GM12878 (cell line): ENCODE results near the gene WDR91. TPM values are rescaled to one million over a fixed set of nuclear protein-coding genes. Genes with fewer than 3 reads are reported as not detected.
A peak's percentile ranks its signal among the peaks of the same experiment; 100 is the strongest.

Source experiments
- ATF7 ChIP-seq: fragments of 450-650 bp; IDR thresholded peaks from 2 replicates; pipeline ENCODE4 v1.6.1; 2016; ENCODE audit warnings: low read depth, mild to moderate bottlenecking
- BRCA1 ChIP-seq: IDR thresholded peaks from 2 replicates; pipeline ENCODE4 v1.6.1; 2011; ENCODE audit warnings: low read depth, low read length, improper control_type of control experiment
- CREM ChIP-seq: IDR thresholded peaks from 2 replicates; pipeline ENCODE4 v1.6.1; 2014; ENCODE audit warnings: antibody characterized with exemption, low read depth
- CUX1 ChIP-seq: IDR thresholded peaks from 2 replicates; pipeline ENCODE4 v1.6.1; 2012; ENCODE audit warnings: improper control_type of control experiment, low read depth, low read length; ENCODE audit not compliant: insufficient replicate concordance
- E2F8 ChIP-seq: fragments of 450-650 bp; IDR thresholded peaks from 2 replicates; pipeline ENCODE4 v1.6.1; 2018; ENCODE audit warnings: mild to moderate bottlenecking, low read depth, moderate library complexity; ENCODE audit not compliant: partially characterized antibody
- EED ChIP-seq: sonication (generic); IDR thresholded peaks from 2 replicates; pipeline ENCODE4 v1.6.1; 2016; ENCODE audit warnings: antibody characterized with exemption, low read depth
- FOXK2 ChIP-seq: fragments of 450-650 bp; IDR thresholded peaks from 2 replicates; pipeline ENCODE4 v1.6.1; 2017; ENCODE audit warnings: mild to moderate bottlenecking, moderate library complexity
- MEF2A ChIP-seq: IDR thresholded peaks from 2 replicates; pipeline ENCODE4 v1.6.1; 2011; ENCODE audit warnings: low read depth, mild to moderate bottlenecking, low read length, moderate library complexity; ENCODE audit not compliant: insufficient read depth
- NFYA ChIP-seq: IDR thresholded peaks from 2 replicates; pipeline ENCODE4 v1.6.1; 2011; ENCODE audit warnings: low read depth, mild to moderate bottlenecking, low read length, improper control_type of control experiment, borderline replicate concordance
- NKRF ChIP-seq: fragments of 450-650 bp; conservative IDR thresholded peaks from 2 replicates; pipeline ENCODE4 v1.6.1; 2017; ENCODE audit warnings: mild to moderate bottlenecking, moderate library complexity
- RUNX3 ChIP-seq: IDR thresholded peaks from 2 replicates; pipeline ENCODE4 v1.6.1; 2012; ENCODE audit warnings: low read length, inconsistent platforms
- SKIL ChIP-seq: fragments of 450-650 bp; IDR thresholded peaks from 2 replicates; pipeline ENCODE4 v1.6.1; 2017; ENCODE audit warnings: mild to moderate bottlenecking, low read depth, inconsistent platforms; ENCODE audit not compliant: poor library complexity, severe bottlenecking
- SMAD1 ChIP-seq: fragments of 450-650 bp; IDR thresholded peaks from 2 replicates; pipeline ENCODE4 v1.6.1; 2018; ENCODE audit warnings: mild to moderate bottlenecking, low read depth; ENCODE audit not compliant: partially characterized antibody
- SMC3 ChIP-seq: IDR thresholded peaks from 2 replicates; pipeline ENCODE4 v1.6.1; 2011; ENCODE audit warnings: low read length, improper control_type of control experiment, borderline replicate concordance
- SUZ12 ChIP-seq: fragments of 200-600 bp; sonication (generic); IDR thresholded peaks from one replicate; pipeline ENCODE4 v1.6.1; 2018; ENCODE audit warnings: antibody characterized with exemption, mild to moderate bottlenecking; ENCODE audit not compliant: unreplicated experiment
- TAF1 ChIP-seq: IDR thresholded peaks from 2 replicates; pipeline ENCODE4 v1.6.1; 2011; ENCODE audit warnings: mild to moderate bottlenecking, low read depth, low read length, borderline replicate concordance
- TCF12 ChIP-seq: IDR thresholded peaks from 2 replicates; pipeline ENCODE4 v1.6.1; 2011; ENCODE audit warnings: low read depth, mild to moderate bottlenecking, low read length
- YBX1 ChIP-seq: fragments of 450-650 bp; IDR thresholded peaks from 2 replicates; pipeline ENCODE4 v1.6.1; 2016; ENCODE audit warnings: antibody characterized with exemption
- ZNF274 ChIP-seq: IDR thresholded peaks from one replicate; pipeline ENCODE4 v1.8.0; 2011; ENCODE audit not compliant: insufficient read length, insufficient read depth
- polyA plus RNA-seq, 11 experiments: library from polyadenylated mRNA; depleted of rRNA in 4 of 11; unstranded in 6 of 11; stranded (reverse) in 5 of 11; fragments of >200 nt; fragmentation: Nextera tagmentation in 4 of 11; fragmentation: Illumina TruSeq in 1 of 11; extraction: Ambion mirVana in 4 of 11; extraction: Trizol in 1 of 11; gene quantifications; 1 replicate in 1 of 11; 2 replicates in 10 of 11; pipeline versions ENCODE4 v1.2.1 to v1.2.3, GENCODE V29; 2011 to 2016; ENCODE audit warnings: inconsistent platforms in 2 of 11, missing spikeins in 2 of 11, low read depth in 1 of 11
- total RNA-seq, 4 experiments: library from RNA; depleted of rRNA in 3 of 4; stranded (reverse); fragments of >200 nt in 3 of 4; fragmentation: Illumina TruSeq in 1 of 4; extraction: Trizol in 1 of 4; gene quantifications; 2 replicates each; pipeline versions ENCODE4 v1.2.1 to v1.2.3, GENCODE V29; 2013 to 2021

Gene WDR91
- total and polyA plus RNA-seq, 10 of the 15 experiments (the other 5 are each of a cell fraction or from before 2014, with no cell fraction given), result 7.6 to 83.3 (median 16.5) TPM

- TF ChIP-seq CUX1, result no peak
- no peak for TF ChIP-seq SKIL
- TF ChIP-seq E2F8, result no peak
- TF ChIP-seq ZNF274, result no peak
- no peak for TF ChIP-seq BRCA1
- TF ChIP-seq NKRF, result no peak
- TF ChIP-seq MEF2A, result no peak
- TF ChIP-seq YBX1, result no peak
- TF ChIP-seq RUNX3, result no peak
- TF ChIP-seq EED, result peak; percentile 54; the same call in 1 of the 2 replicates
- TF ChIP-seq CREM, result no peak
- no peak for TF ChIP-seq TAF1
- TF ChIP-seq SMC3, result no peak
- TF ChIP-seq SUZ12, result no peak
- TF ChIP-seq NFYA, result no peak
- no peak for TF ChIP-seq FOXK2
- TF ChIP-seq SMAD1, result no peak
- no peak for TF ChIP-seq ATF7
- TF ChIP-seq TCF12, result no peak
Observed at GRCh38 chr7:135207406-135208101, 3.8 kb downstream of the WDR91 start (continued).
